Nephron progenitor cell (in vitro differentiated cells): ENCODE measurements around the gene KLC4.

Source experiments
- DNase-seq: peaks from one replicate; pipeline ENCODE4 v3.0.0; 2021
- H3K27ac Mint-ChIP-seq: 2 replicates; pipeline ENCODE4 v1.8.0; 2021; ENCODE audit warnings: mild to moderate bottlenecking, moderate library complexity, mixed read lengths
- H3K27me3 Mint-ChIP-seq: 2 replicates; pipeline ENCODE4 v1.8.0; 2021; ENCODE audit warnings: mild to moderate bottlenecking, low read depth, mixed read lengths; ENCODE audit not compliant: poor library complexity
- H3K36me3 Mint-ChIP-seq: 2 replicates; pipeline ENCODE4 v1.8.0; 2021; ENCODE audit warnings: low read depth, mixed read lengths
- H3K4me1 Mint-ChIP-seq: 2 replicates; pipeline ENCODE4 v1.8.0; 2021; ENCODE audit warnings: mixed read lengths
- H3K4me3 Mint-ChIP-seq: 2 replicates; pipeline ENCODE4 v1.8.0; 2021; ENCODE audit warnings: mild to moderate bottlenecking, moderate library complexity, mixed read lengths
- H3K9me3 Mint-ChIP-seq: 2 replicates; pipeline ENCODE4 v1.8.0; 2021; ENCODE audit warnings: mild to moderate bottlenecking, moderate library complexity, mixed read lengths
- CTCF ChIP-seq: fragments of 200-600 bp; sonication (generic); IDR thresholded peaks from 2 replicates; pipeline ENCODE4 v1.5.0; 2021; ENCODE audit warnings: antibody characterized with exemption

KLC4 gene

GRCh38 chr6:43055966-43056365, 3.5 kb upstream of the KLC4 start:
- H3K36me3 Mint-ChIP-seq, result peaks cover 37% of the 10 kb centered on the region
- H3K9me3 Mint-ChIP-seq, result no peaks in the 10 kb centered on the region
- H3K27me3 Mint-ChIP-seq, result no peaks in the 10 kb centered on the region
- H3K27ac Mint-ChIP-seq, result peak overlapping the region; percentile 58
- H3K4me3 Mint-ChIP-seq, result no peak overlapping the region
- no peak for TF ChIP-seq CTCF
- DNase-seq, result no peak
- peaks cover 56% of the 10 kb centered on the region for H3K4me1 Mint-ChIP-seq

- H3K27ac Mint-ChIP-seq, result peak overlapping the region; percentile 99
- peaks cover 42% of the 10 kb centered on the region for H3K4me1 Mint-ChIP-seq
- no peaks in the 10 kb centered on the region for H3K27me3 Mint-ChIP-seq
- H3K9me3 Mint-ChIP-seq, result no peaks in the 10 kb centered on the region
- H3K36me3 Mint-ChIP-seq, result peaks cover 36% of the 10 kb centered on the region
- no peak for TF ChIP-seq CTCF
- no peak for DNase-seq
- peak overlapping the region; percentile 95 for H3K4me3 Mint-ChIP-seq
These were observed 900 bp upstream of the KLC4 start for GRCh38 chr6:43058531-43058930.

- Mint-ChIP-seq H3K27ac (peak overlapping the region; percentile 99), H3K36me3 (peaks cover 40% of the 10 kb centered on the region), H3K4me3 (peak overlapping the region; percentile 95), H3K9me3 (no peaks in the 10 kb centered on the region), H3K4me1 (peaks cover 35% of the 10 kb centered on the region), H3K27me3 (no peaks in the 10 kb centered on the region)
- no peak for TF ChIP-seq CTCF
- DNase-seq, result no peak
These were observed 763 bp downstream of the KLC4 start for GRCh38 chr6:43060034-43060754.

- Mint-ChIP-seq H3K4me3 (peak overlapping the region; percentile 95), H3K27ac (no peak overlapping the region)
These were observed 1.6 kb downstream of the KLC4 start for GRCh38 chr6:43060755-43061633.

GRCh38 chr6:43061861-43062260, 2.4 kb downstream of the KLC4 start:
- TF ChIP-seq CTCF, result no peak
- Mint-ChIP-seq H3K9me3 (no peaks in the 10 kb centered on the region), H3K4me1 (peaks cover 35% of the 10 kb centered on the region), H3K36me3 (peaks cover 28% of the 10 kb centered on the region), H3K27me3 (no peaks in the 10 kb centered on the region), H3K4me3 (peak overlapping the region; percentile 22), H3K27ac (no peak overlapping the region)
- no peak for DNase-seq

More at GRCh38 chr6:43060755-43061633, 1.6 kb downstream of the KLC4 start:
- Mint-ChIP-seq H3K27me3 (no peaks in the 10 kb centered on the region), H3K36me3 (peaks cover 32% of the 10 kb centered on the region), H3K9me3 (no peaks in the 10 kb centered on the region), H3K4me1 (peaks cover 35% of the 10 kb centered on the region)
- no peak for DNase-seq
- TF ChIP-seq CTCF, result no peak
